Activated naive CD4-positive, alpha-beta T cell treated with anti-CD3 and anti-CD28 coated beads for 36 hours (primary cell): Measurements from ENCODE around the gene KRT74. TPM values are rescaled to one million over a fixed set of nuclear protein-coding genes. Genes with fewer than 3 reads are reported as not detected.

Experiments used
- CTCF ChIA-PET: fragments of 350-600 bp; sonication (Branson Sonifier 250); formaldehyde crosslinking; loops from one replicate; lab custom pipeline; 2021; ENCODE audit warnings: antibody characterized with exemption; lab: Charles Lee
- DNase-seq: peaks from one replicate; pipeline ENCODE4 v3.0.0-alpha.2; 2020
- H3K27ac Mint-ChIP-seq: one replicate; pipeline ENCODE4 v1.8.0; 2021; ENCODE audit warnings: mild to moderate bottlenecking, mixed read lengths
- H3K27me3 Mint-ChIP-seq: one replicate; pipeline ENCODE4 v1.8.0; 2021; ENCODE audit warnings: low read depth, mixed read lengths
- H3K36me3 Mint-ChIP-seq: one replicate; pipeline ENCODE4 v1.8.0; 2021; ENCODE audit warnings: low read depth, mixed read lengths
- H3K4me1 Mint-ChIP-seq: one replicate; pipeline ENCODE4 v1.8.0; 2021; ENCODE audit warnings: low read depth, mixed read lengths
- H3K4me3 Mint-ChIP-seq: one replicate; pipeline ENCODE4 v1.8.0; 2021; ENCODE audit warnings: mild to moderate bottlenecking, moderate library complexity, mixed read lengths
- H3K9me3 Mint-ChIP-seq: one replicate; pipeline ENCODE4 v1.8.0; 2021; ENCODE audit warnings: mixed read lengths
- intact Hi-C: fragments of 100-400 bp; cut with micrococcal nuclease; formaldehyde crosslinking; loops from one replicate; pipeline ENCODE4 v1.15.1; 2023
- total RNA-seq, 2 experiments: library from RNA; stranded (reverse); gene quantifications; one replicate each; pipeline ENCODE4 v1.2.3, GENCODE V29; 2021

The KRT74 gene
- total RNA-seq, 2 experiments from 2014 or later, result not detected

DNA sequence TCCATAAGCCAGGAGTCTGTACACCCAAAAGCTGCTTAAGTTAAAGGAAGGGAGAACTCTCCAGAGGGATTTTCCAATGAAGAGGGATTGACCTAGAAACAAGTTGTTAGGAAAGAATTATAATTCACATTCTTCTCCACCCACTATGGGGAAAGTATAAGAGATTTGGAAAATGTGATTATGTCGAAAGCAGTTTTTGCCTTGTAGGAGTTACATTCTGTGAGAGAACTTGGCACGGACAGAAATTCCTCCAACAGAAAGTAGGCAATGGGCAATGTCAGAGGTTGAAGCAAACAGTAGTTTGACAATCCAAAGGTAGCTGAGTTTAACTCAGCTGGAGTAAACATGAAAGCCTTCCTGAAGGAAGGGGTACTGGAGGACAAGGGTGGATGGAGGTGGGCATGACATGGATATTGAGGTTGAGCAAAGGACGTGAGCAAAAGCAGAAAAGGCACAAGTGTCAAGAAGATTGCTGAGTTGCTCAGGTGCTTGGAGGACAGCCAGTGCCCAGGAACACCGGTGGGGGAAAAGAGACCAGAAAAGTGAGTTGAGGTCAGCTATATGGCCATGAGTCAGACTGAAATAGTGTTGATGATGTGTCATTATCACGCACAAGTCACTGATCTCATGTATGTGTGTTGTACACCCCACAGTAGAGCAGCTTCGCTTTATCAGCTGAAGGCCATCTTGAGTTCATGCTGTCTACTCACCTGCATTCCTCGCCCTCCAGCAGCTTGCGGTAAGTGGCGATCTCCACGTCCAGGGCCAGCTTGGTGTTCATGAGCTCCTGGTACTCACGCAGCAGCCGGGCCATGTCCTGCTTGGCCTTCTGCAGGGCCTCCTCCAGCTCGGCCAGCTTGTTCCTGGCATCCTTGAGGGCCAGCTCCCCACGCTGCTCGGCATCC lies 57.5 kb downstream of the KRT74 start:
- Mint-ChIP-seq H3K27me3 (peaks cover 4% of the 10 kb centered on the region), H3K4me3 (no peak overlapping the region), H3K9me3 (peaks cover 3% of the 10 kb centered on the region), H3K27ac (no peak overlapping the region), H3K4me1 (no peaks in the 10 kb centered on the region), H3K36me3 (no peaks in the 10 kb centered on the region)
- DNase-seq, result no peak
- CTCF ChIA-PET, result interaction anchor here (0.9 to 1.7 kb wide), 3 partner anchors 8 to 237 kb away, joined by 3 to 5 read pairs (median 4); no protein-coding TSS in a partner anchor
- intact Hi-C loops, result no loop called here

Other genes with a start within 250 kb of the KRT74 start
- gene KRT85, start 206.4 kb downstream of the KRT74 start, total RNA-seq, result not detected
- not detected for gene KRT84, start 188.2 kb downstream of the KRT74 start, total RNA-seq
- gene KRT82, start 167.5 kb downstream of the KRT74 start, total RNA-seq, result not detected
- not detected for gene KRT75, start 139.5 kb downstream of the KRT74 start, total RNA-seq
- not detected for gene KRT6B, start 121.7 kb downstream of the KRT74 start, total RNA-seq
- not detected for gene KRT6C, start 100.0 kb downstream of the KRT74 start, total RNA-seq
- gene KRT6A, start 80.6 kb downstream of the KRT74 start, total RNA-seq, result not detected
- not detected for gene KRT5, start 53.4 kb downstream of the KRT74 start, total RNA-seq
- gene KRT71, start 20.7 kb downstream of the KRT74 start, total RNA-seq, result not detected
- 1 to 10 TPM; 2.3 TPM for gene KRT72, start 27.6 kb upstream of the KRT74 start, total RNA-seq
- 1 to 10 TPM; 1.4 to 2.1 TPM for gene KRT73, start 44.7 kb upstream of the KRT74 start, total RNA-seq
- gene KRT2, start 78.4 kb upstream of the KRT74 start, total RNA-seq, result not detected
- gene KRT1, start 106.6 kb upstream of the KRT74 start, total RNA-seq, result not detected
- gene KRT77, start 129.7 kb upstream of the KRT74 start, total RNA-seq, result not detected
- gene KRT76, start 203.5 kb upstream of the KRT74 start, total RNA-seq, result not detected
- gene KRT3, start 222.3 kb upstream of the KRT74 start, total RNA-seq, result not detected
- gene KRT4, start 240.3 kb upstream of the KRT74 start, total RNA-seq, result not detected